ENCODE data around the gene POLG2.

POLG2 gene
- total RNA-seq, result 56.6 to 70.5 reads per million in 2 donors

DNA sequence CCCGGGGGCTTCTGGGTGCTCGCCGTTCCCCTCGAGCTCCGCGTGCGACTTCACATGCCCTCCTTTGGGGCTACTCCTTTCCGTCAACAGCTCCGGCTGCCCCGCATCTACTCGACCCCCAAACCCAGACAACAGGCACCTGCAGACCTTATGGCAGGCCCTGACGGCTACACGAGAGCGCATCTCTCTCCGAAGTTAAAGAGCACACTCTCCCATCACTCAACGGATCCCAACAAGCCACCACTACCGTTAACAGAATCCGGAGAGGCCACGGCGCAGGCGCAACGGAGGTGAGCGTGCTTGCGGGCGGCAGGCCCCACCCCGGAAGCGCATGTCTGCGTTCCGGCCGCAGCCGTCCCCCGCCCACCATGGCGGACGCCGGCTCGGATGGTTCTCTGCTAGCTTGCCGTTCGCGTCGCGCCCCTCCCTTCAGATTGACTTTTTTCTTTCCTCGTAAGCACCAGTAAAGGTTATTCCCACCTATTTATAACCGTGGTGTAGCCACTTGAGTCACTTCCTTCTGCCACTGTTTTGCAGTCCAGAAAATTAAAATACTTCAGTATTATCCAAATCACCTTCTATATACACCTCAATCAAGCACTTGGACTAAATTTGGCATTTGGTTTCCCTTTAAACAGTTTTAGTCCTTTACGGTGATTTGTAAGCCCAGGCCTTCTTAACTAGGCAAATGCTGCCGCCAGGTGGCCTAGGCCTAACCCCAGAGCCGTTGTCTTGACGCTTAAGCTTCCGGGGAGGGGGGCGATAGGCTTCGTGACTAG is at the start of gene POLG2:
POLG2 (minus strand) TSS at position 269 of the 779 bp plus-strand sequence; CDS start at position 183, 86 bp downstream.
- peak; percentile 95 for DNase-seq

GRCh38 chr17:64544742-64545141 is 47.9 kb upstream of the POLG2 start:
- DNase-seq, result no peak

DNA sequence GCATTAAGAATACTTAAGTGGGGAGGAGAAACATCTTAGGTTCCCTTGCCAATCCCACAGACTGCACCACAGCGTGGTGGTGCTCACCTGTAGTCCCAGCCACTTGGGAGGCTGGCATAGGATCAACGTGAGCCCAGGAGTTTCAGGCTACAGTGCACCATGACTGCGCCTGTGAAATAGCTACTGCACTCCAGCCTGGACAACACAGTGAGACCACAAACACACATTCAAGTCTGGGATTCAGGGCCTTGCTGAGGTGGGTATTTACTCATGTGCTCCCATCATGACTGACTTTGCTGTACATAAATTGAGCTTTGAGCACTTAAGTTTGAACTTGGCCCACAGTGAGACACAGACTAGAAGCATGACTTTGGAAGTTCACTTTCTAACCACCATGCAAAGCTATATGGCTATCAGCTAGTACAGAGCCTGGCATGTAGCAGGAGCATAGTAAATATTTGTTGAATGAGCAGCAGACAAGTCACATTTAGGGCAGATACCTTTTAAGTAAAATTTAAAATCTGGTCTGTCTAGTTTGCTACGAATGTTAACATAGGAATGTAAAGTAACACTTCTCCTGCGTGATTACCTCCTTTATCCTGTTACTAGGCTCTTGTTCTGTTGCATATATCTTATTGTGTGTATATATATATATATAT is 43.4 kb upstream of the POLG2 start:
- no peak for DNase-seq

GRCh38 chr17:64538508-64539130 is 41.8 kb upstream of the POLG2 start:
- no peak for DNase-seq

GRCh38 chr17:64537488-64537887 is 40.6 kb upstream of the POLG2 start:
- DNase-seq, result no peak

- no peak for DNase-seq
Measured at GRCh38 chr17:64536913-64537312, 40.1 kb upstream of the POLG2 start.

DNA sequence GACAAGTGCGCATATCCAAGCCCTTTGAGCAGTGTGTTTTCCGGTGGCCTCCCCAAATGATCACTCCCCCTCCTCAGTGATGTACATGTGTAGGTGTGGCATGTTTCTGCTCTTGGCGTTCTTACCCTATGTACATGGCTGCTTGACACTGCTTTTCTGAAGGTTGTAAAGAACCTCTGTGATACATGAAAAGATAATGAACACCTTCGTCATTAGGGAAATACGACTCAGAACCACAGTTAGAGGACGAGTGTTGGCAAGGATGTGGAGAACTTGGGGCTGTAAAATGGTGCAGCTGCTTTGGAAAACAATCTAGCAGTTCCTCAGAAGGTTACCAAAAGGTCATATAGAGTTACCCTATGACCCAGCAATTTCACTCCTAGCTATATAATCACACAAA is 38.5 kb upstream of the POLG2 start:
- no peak for DNase-seq

GRCh38 chr17:64534187-64534586 is 37.3 kb upstream of the POLG2 start:
- no peak for DNase-seq

DNA sequence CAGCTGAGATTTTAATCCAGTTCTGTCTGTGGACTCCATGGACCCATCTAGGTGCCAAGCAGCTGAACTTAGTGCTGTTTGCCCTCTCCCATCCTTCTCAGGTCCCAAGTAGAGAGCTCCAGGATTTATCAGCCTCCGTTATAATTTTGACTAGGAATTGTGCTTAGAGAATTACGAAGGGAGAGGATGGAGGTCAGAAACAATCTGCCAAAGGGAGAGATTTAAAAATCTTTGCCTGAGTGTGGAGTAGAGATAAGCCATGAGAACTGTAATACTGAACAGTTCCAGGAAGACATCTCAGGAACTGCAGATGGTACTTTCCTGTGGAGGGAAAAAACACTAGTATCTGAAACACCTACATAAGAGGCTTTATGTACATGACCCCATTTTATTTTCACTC is 36.9 kb upstream of the POLG2 start:
- DNase-seq, result no peak

DNA sequence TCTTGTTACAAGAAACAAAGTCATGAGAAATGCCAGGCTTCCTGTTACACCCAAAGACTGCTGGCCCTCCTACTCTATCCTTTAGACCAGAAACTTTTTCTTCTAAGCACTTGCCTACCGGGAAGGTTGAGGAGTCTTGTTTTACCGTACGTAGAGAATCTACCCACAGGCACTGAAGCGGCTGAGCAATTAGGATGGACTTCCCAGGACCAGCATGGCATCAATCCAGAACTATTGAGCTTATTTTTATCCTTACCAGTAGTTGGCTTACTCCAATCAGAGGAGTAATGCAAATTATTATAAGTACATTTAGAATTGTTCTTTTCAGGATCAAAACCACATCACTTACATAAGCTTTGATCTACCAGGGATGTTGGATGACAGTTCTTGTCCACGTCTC is 35.6 kb upstream of the POLG2 start:
- DNase-seq, result no peak

- DNase-seq, result no peak
Measured at GRCh38 chr17:64531955-64532371, 35.1 kb upstream of the POLG2 start.

DNA sequence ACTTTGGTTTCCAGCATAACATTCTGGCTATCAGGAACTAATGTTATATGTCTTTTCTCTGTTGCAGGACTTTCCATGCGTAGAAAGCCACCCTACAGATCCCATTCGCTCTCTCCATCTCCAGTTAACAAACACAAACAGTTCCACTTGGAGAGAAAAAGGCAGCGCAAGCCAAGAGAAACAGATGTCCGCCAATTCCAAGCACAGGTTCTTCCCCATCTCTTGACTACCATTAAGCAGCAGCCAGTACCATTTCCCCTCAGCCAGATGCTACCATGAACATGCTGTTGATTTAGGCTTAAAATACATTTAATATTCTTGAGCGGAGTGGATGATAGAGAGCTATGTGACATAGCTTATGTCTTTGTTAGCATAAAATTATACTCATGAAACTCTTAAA is 32.4 kb upstream of the POLG2 start:
- DNase-seq, result no peak

DNA sequence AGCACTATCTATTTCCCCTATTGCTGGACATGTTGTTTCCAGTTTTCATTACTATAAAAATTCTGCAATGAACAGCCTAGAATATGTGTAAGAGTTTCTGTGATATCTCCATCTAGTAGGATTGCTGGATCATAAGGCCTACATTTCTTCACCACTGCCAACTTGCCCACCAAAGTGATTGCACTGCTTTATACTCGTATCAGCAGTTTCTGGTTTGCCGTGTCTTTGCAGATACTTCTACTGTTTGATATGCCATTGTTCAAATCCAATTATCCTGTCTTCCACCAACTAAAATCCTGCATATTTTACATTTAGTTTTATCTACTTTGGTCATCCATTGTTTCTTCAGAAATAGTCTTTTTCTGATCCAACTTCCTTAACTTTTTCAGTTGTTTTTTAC is 31.1 kb upstream of the POLG2 start:
- DNase-seq, result no peak

DNA sequence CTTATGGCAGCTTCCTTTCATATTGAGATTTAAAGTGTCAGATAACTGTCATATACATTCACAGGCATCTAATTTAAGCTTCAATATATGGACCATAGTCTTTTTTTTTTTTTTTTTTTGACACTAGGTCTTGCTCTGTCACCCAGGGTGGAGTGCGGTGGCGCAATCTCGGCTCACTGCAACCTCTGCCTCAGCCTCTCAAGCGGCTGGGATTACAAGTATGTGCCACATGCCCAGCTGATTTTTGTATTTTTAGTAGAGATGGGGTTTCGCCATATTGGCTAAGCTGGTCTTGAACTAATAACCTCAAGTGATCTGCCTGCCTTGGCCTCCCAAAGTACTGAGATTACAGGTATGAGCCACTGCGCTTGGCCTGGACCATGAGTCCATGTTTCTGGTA is 23.5 kb upstream of the POLG2 start:
- no peak for DNase-seq

- DNase-seq, result no peak
Measured at GRCh38 chr17:64519601-64520000, 22.7 kb upstream of the POLG2 start.

DNA sequence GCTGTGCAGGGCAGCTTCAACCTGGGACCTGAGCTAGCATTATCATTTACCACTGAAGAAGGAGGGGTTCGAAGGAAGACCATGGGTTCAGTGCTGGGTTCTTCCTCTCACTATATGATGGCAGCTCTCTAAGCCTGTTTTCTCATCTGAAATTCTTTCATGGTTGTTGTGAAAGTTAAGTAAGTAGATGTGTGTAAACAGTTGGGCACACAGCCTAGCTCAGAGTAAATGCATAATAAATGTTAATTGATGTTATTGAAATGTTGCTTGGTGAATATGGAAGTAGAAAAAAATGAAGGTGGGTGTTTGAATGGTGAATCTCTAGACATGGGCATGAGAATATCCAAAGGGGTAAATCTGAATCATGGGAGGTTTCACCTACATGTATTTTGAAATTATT is 19.0 kb upstream of the POLG2 start:
- no peak for DNase-seq

- DNase-seq, result no peak
Measured at GRCh38 chr17:64515419-64515818, 18.6 kb upstream of the POLG2 start.

DNA sequence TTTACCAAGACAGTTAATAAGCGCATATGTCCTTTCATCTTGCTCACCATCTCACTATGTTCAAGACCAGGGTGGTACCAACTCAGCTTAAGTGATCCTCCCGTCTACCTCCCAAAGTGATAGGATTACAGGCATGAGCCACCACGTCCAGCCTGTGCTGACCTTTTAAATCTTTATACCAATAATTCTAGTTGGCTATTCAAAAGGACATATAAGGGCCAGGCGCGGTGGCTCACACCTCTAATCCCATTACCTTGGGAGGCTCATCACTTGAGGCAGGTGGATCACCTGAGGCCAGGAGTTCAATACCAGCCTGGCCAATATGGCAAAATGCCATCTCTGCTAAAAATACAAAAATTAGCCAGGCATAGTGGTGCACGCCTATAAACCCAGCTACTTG is 12.3 kb upstream of the POLG2 start:
- DNase-seq, result no peak

GRCh38 chr17:64508683-64509082 is 11.8 kb upstream of the POLG2 start:
- DNase-seq, result no peak

- DNase-seq, result no peak
Measured at GRCh38 chr17:64507413-64507782, 10.5 kb upstream of the POLG2 start.

DNA sequence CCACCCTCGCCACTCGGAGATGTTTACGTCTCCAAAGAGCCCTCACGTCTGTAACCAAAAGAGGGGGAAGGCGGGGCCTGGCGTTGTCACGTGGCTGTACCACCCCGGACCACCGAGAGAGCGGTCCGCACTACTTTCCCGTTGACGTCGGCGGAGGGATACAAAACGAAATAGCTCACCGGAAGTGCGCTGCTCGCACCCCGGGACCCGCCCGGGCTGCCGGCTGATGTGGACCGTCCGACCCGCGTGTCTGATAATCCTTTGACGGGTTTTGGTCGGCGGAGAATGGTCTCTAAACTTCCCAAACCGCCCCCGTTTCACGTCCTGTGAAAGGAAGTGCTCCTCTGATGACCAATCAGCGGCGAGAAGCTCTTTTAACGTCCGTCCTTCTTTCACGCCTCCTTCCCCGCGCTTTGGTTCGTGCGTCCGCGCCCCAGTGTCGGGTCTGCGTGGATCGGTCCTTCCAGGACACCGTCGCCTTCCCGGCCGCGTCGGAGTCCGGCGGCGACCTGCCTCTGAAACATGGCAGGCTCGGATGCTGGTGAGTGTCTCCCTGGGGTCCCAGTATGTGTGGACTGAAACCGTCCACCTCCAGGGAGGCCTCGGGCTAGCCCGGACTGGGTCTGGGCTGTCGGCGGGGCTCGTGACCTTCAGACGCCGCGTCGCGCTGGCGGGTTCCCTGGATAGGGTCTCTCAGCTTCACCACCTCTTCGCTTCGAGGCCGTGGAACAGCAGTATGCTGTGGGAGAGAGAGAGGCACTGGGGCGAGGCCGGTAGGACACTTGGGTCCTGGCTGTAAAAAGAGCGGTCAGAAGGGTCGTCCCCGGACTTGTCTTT is 9.9 kb upstream of the POLG2 start, which contains the start of gene CEP95:
CEP95 (plus strand) TSS at position 402 of the 837 bp plus-strand sequence; CDS start at position 523, 121 bp downstream.
- peak; percentile 87 for DNase-seq

- DNase-seq, result peak; percentile 90
Measured at GRCh38 chr17:64506201-64506575, 9.3 kb upstream of the POLG2 start, which contains the start of gene DDX5. Gene DDX5, minus strand, starts transcription at chr17:64506289. Its CDS starts 170 bp downstream, at chr17:64506119.

Measured in activated gamma-delta T cell (primary cell).